ENCODE measurements around the gene SMURF2.
"Not testable (repeated sequence)": the region's sequence is repeated elsewhere in the genome, so short reads cannot be mapped to it uniquely, and the experiment has no call there.

Gene SMURF2

GRCh38 chr17:64630309-64631223 lies 31.5 kb downstream of the SMURF2 start:
- DNase-seq = no peak

GRCh38 chr17:64628641-64629040 lies 33.5 kb downstream of the SMURF2 start:
- no peak for DNase-seq

- DNase-seq = no peak
Observed at GRCh38 chr17:64627797-64628196, 34.3 kb downstream of the SMURF2 start.

- DNase-seq = no peak
Observed at GRCh38 chr17:64626827-64627226, 35.3 kb downstream of the SMURF2 start.

- DNase-seq = no peak
Observed at GRCh38 chr17:64625541-64625940, 36.6 kb downstream of the SMURF2 start.

- DNase-seq = peak; percentile 92
Observed at GRCh38 chr17:64622931-64623654, 39.0 kb downstream of the SMURF2 start.

GRCh38 chr17:64621772-64622171 lies 40.3 kb downstream of the SMURF2 start:
- DNase-seq = no peak

- no peak for DNase-seq
Observed at GRCh38 chr17:64618848-64619247, 43.3 kb downstream of the SMURF2 start.

GRCh38 chr17:64617125-64617780 lies 44.9 kb downstream of the SMURF2 start:
- peak; percentile 43 for DNase-seq

GRCh38 chr17:64615028-64615677 lies 47.0 kb downstream of the SMURF2 start:
- peak; percentile 86 for DNase-seq

GRCh38 chr17:64614266-64615027 lies 47.7 kb downstream of the SMURF2 start:
- DNase-seq = no peak

GRCh38 chr17:64611369-64611768 lies 50.7 kb downstream of the SMURF2 start:
- no peak for DNase-seq

GRCh38 chr17:64610244-64610643 lies 51.9 kb downstream of the SMURF2 start:
- DNase-seq = not testable (repeated sequence)

GRCh38 chr17:64608571-64608981 lies 53.5 kb downstream of the SMURF2 start:
- peak; percentile 60 for DNase-seq

- no peak for DNase-seq
Observed at GRCh38 chr17:64607862-64608565, 54.1 kb downstream of the SMURF2 start.

GRCh38 chr17:64604532-64604931 lies 57.6 kb downstream of the SMURF2 start:
- DNase-seq = not testable (repeated sequence)

- no peak for DNase-seq
Observed at GRCh38 chr17:64603987-64604386, 58.1 kb downstream of the SMURF2 start.

- DNase-seq = no peak
Observed at GRCh38 chr17:64599827-64600226, 62.3 kb downstream of the SMURF2 start.

- DNase-seq = no peak
Observed at GRCh38 chr17:64599187-64599676, 62.9 kb downstream of the SMURF2 start.

- DNase-seq = no peak
Observed at GRCh38 chr17:64598672-64599071, 63.4 kb downstream of the SMURF2 start.

- no peak for DNase-seq
Observed at GRCh38 chr17:64596988-64597387, 65.1 kb downstream of the SMURF2 start.

Measured in EL (cell line).